Neutrophil (primary cell): ENCODE measurements around the gene RAD52.

ENCODE experiments used
- H3K27ac ChIP-seq: fragments of 200-600 bp; sonication (generic); 2 replicates; pipeline ENCODE4 v1.5.1; 2016; ENCODE audit warnings: mild to moderate bottlenecking, moderate library complexity
- H3K27me3 ChIP-seq: fragments of 200-600 bp; sonication (generic); 2 replicates; pipeline ENCODE4 v1.6.0; 2016; ENCODE audit warnings: mild to moderate bottlenecking
- H3K36me3 ChIP-seq: fragments of 200-600 bp; sonication (generic); 2 replicates; pipeline ENCODE4 v1.5.1; 2017
- H3K4me1 ChIP-seq, 2 experiments: fragments of 200-600 bp in 1 of 2; sonication (generic) in 1 of 2; 1 replicate in 1 of 2; 2 replicates in 1 of 2; pipeline versions ENCODE4 v1.5.1 to v1.6.1; 2013 to 2016; ENCODE audit warnings: low read depth in 1 of 2, low read length in 1 of 2, mild to moderate bottlenecking in 1 of 2, moderate library complexity in 1 of 2; ENCODE audit not compliant: control insufficient read depth in 1 of 2, insufficient read depth in 1 of 2
- H3K4me3 ChIP-seq, 2 experiments: fragments of 200-600 bp in 1 of 2; sonication (generic) in 1 of 2; 1 replicate in 1 of 2; 2 replicates in 1 of 2; pipeline ENCODE4 v1.5.1; 2013 to 2016; ENCODE audit warnings: low read depth in 1 of 2, low read length in 1 of 2, mild to moderate bottlenecking in 1 of 2, moderate library complexity in 1 of 2
- H3K9me3 ChIP-seq: fragments of 200-600 bp; sonication (generic); 2 replicates; pipeline ENCODE4 v1.5.1; 2016
- CTCF ChIP-seq: fragments of 200-600 bp; sonication (generic); IDR thresholded peaks from 2 replicates; pipeline ENCODE4 v1.5.1; 2016; ENCODE audit warnings: antibody characterized with exemption

Gene RAD52

GRCh38 chr12:951176-951575 is 1.7 kb upstream of the RAD52 start:
- TF ChIP-seq CTCF = no peak
- no peak overlapping the region for H3K27ac ChIP-seq

GRCh38 chr12:948238-948637 is 1.3 kb downstream of the RAD52 start:
- Histone ChIP-seq H3K4me1 (peaks cover 12 to 25% of the 10 kb centered on the region in 2 experiments), H3K27me3 (no peaks in the 10 kb centered on the region), H3K27ac (no peak overlapping the region), H3K9me3 (no peaks in the 10 kb centered on the region), H3K4me3 (no peak overlapping the region), H3K36me3 (no peaks in the 10 kb centered on the region)
- no peak for TF ChIP-seq CTCF

More at GRCh38 chr12:951176-951575, 1.7 kb upstream of the RAD52 start:
- no peaks in the 10 kb centered on the region for H3K9me3 ChIP-seq
- no peaks in the 10 kb centered on the region for H3K27me3 ChIP-seq
- H3K36me3 ChIP-seq = no peaks in the 10 kb centered on the region
- H3K4me3 ChIP-seq = no peak overlapping the region
- peaks cover 12 to 25% of the 10 kb centered on the region in 2 experiments for H3K4me1 ChIP-seq

- Histone ChIP-seq H3K4me3 (no peak overlapping the region), H3K27me3 (no peaks in the 10 kb centered on the region), H3K9me3 (no peaks in the 10 kb centered on the region), H3K4me1 (peaks cover 12 to 18% of the 10 kb centered on the region in 2 experiments), H3K36me3 (no peaks in the 10 kb centered on the region), H3K27ac (no peak overlapping the region)
- TF ChIP-seq CTCF = no peak
These were observed 2.9 kb downstream of the RAD52 start for GRCh38 chr12:946631-947030.

GRCh38 chr12:946212-946611 is 3.3 kb downstream of the RAD52 start:
- H3K4me3 ChIP-seq = no peak overlapping the region
- TF ChIP-seq CTCF = no peak
- peaks cover 12 to 18% of the 10 kb centered on the region in 2 experiments for H3K4me1 ChIP-seq
- no peak overlapping the region for H3K27ac ChIP-seq
- H3K27me3 ChIP-seq = no peaks in the 10 kb centered on the region
- H3K36me3 ChIP-seq = no peaks in the 10 kb centered on the region
- H3K9me3 ChIP-seq = no peaks in the 10 kb centered on the region

- H3K9me3 ChIP-seq = no peaks in the 10 kb centered on the region
- H3K27ac ChIP-seq = no peak overlapping the region
- no peak for TF ChIP-seq CTCF
- no peaks in the 10 kb centered on the region for H3K36me3 ChIP-seq
- peaks cover 6 to 11% of the 10 kb centered on the region in 2 experiments for H3K4me1 ChIP-seq
- no peak overlapping the region for H3K4me3 ChIP-seq
- no peaks in the 10 kb centered on the region for H3K27me3 ChIP-seq
These were observed 5.3 kb downstream of the RAD52 start for GRCh38 chr12:944211-944610.

- H3K27ac ChIP-seq = no peak overlapping the region
- no peak for TF ChIP-seq CTCF
- H3K4me3 ChIP-seq = no peak overlapping the region
- H3K36me3 ChIP-seq = no peaks in the 10 kb centered on the region
- H3K9me3 ChIP-seq = no peaks in the 10 kb centered on the region
- H3K4me1 ChIP-seq = no peaks in the 10 kb centered on the region
- no peaks in the 10 kb centered on the region for H3K27me3 ChIP-seq
These were observed 6.4 kb downstream of the RAD52 start for GRCh38 chr12:943051-943450.
